Mesenchymal stem cell (in vitro differentiated cells and primary cell): Measurements from ENCODE around the gene BABAM2.

ENCODE experiments used
- DNase-seq: peaks from one replicate; pipeline ENCODE4 v3.0.0-alpha.2; 2013
- H2AFZ ChIP-seq: one replicate; pipeline ENCODE4 v1.6.1; 2013; ENCODE audit warnings: low read depth, mild to moderate bottlenecking, control low read depth, inconsistent platforms, low read length, moderate library complexity
- H2AK5ac ChIP-seq: 2 replicates; pipeline ENCODE4 v1.6.1; 2013; ENCODE audit warnings: low read length, moderate library complexity, mild to moderate bottlenecking, inconsistent platforms; ENCODE audit not compliant: severe bottlenecking
- H2BK120ac ChIP-seq: one replicate; pipeline ENCODE4 v1.6.1; 2013; ENCODE audit warnings: low read depth, mild to moderate bottlenecking, inconsistent platforms, low read length, moderate library complexity
- H2BK12ac ChIP-seq, 2 experiments: one replicate each; pipeline ENCODE4 v1.6.1; 2013; ENCODE audit warnings: inconsistent platforms in 2 of 2, low read length in 2 of 2, mild to moderate bottlenecking in 2 of 2, moderate library complexity in 2 of 2, control low read depth in 1 of 2
- H2BK15ac ChIP-seq: one replicate; pipeline ENCODE4 v1.6.1; 2013; ENCODE audit warnings: mild to moderate bottlenecking, low read depth, inconsistent platforms; ENCODE audit not compliant: poor library complexity, severe bottlenecking
- H2BK5ac ChIP-seq: 2 replicates; pipeline ENCODE4 v1.6.1; 2013; ENCODE audit warnings: low read depth, mild to moderate bottlenecking, low read length, control low read depth, inconsistent platforms; ENCODE audit not compliant: poor library complexity, severe bottlenecking
- H3K14ac ChIP-seq, 2 experiments: one replicate each; pipeline ENCODE4 v1.6.1; 2013; ENCODE audit warnings: inconsistent platforms in 2 of 2, low read length in 2 of 2, control low read depth in 1 of 2, mild to moderate bottlenecking in 1 of 2, moderate library complexity in 1 of 2
- H3K18ac ChIP-seq, 2 experiments: one replicate each; pipeline ENCODE4 v1.6.1; 2013; ENCODE audit warnings: inconsistent platforms in 2 of 2, low read length in 2 of 2, control low read depth in 1 of 2, low read depth in 1 of 2, mild to moderate bottlenecking in 1 of 2
- H3K23ac ChIP-seq, 2 experiments: one replicate each; pipeline ENCODE4 v1.6.1; 2013; ENCODE audit warnings: inconsistent platforms in 2 of 2, low read length in 2 of 2, mild to moderate bottlenecking in 2 of 2, moderate library complexity in 2 of 2, control low read depth in 1 of 2
- H3K27ac ChIP-seq: 2 replicates; pipeline ENCODE4 v1.5.1; 2013; ENCODE audit warnings: mild to moderate bottlenecking, moderate library complexity, low read length, control low read depth, inconsistent platforms; ENCODE audit not compliant: poor library complexity, severe bottlenecking
- H3K27me3 ChIP-seq, 2 experiments: 2 replicates each; pipeline versions ENCODE4 v1.6.1 to v1.7.0; 2013; ENCODE audit warnings: low read length in 2 of 2, mild to moderate bottlenecking in 2 of 2, moderate library complexity in 2 of 2, control low read depth in 1 of 2, inconsistent platforms in 1 of 2; ENCODE audit not compliant: control insufficient read depth in 1 of 2, insufficient read depth in 1 of 2
- H3K36me3 ChIP-seq, 2 experiments: 2 replicates each; pipeline versions ENCODE4 v1.6.1 to v1.7.0; 2013; ENCODE audit warnings: low read length in 2 of 2, control low read depth in 1 of 2, inconsistent platforms in 1 of 2, low read depth in 1 of 2, mild to moderate bottlenecking in 1 of 2; ENCODE audit not compliant: insufficient read depth in 2 of 2, control insufficient read depth in 1 of 2
- H3K4ac ChIP-seq, 2 experiments: one replicate each; pipeline ENCODE4 v1.6.1; 2013; ENCODE audit warnings: inconsistent platforms in 2 of 2, low read length in 2 of 2, mild to moderate bottlenecking in 2 of 2, moderate library complexity in 2 of 2, control low read depth in 1 of 2, low read depth in 1 of 2
- H3K4me1 ChIP-seq: 2 replicates; pipeline ENCODE4 v1.6.1; 2013; ENCODE audit warnings: low read depth, low read length, control low read depth; ENCODE audit not compliant: control insufficient read depth, insufficient read depth
- H3K4me2 ChIP-seq: 2 replicates; pipeline ENCODE4 v1.6.1; 2013; ENCODE audit warnings: low read length, mild to moderate bottlenecking, inconsistent platforms; ENCODE audit not compliant: poor library complexity, severe bottlenecking
- H3K4me3 ChIP-seq, 2 experiments: 2 replicates each; pipeline versions ENCODE4 v1.5.1 to v1.7.0; 2013; ENCODE audit warnings: low read length in 2 of 2, mild to moderate bottlenecking in 2 of 2, control low read depth in 1 of 2, low read depth in 1 of 2; ENCODE audit not compliant: insufficient read depth in 1 of 2
- H3K79me1 ChIP-seq: replicated peaks from 2 replicates; pipeline ENCODE4 v1.6.1; 2013; ENCODE audit warnings: mild to moderate bottlenecking, control low read depth, low read length, inconsistent platforms; ENCODE audit not compliant: poor library complexity, severe bottlenecking
- H3K9ac ChIP-seq: 2 replicates; pipeline ENCODE4 v1.7.0; 2013; ENCODE audit warnings: mild to moderate bottlenecking, low read length, moderate library complexity
- H3K9me3 ChIP-seq: 2 replicates; pipeline ENCODE4 v1.7.0; 2013; ENCODE audit warnings: mild to moderate bottlenecking, low read length; ENCODE audit not compliant: control insufficient read depth
- H4K8ac ChIP-seq: one replicate; pipeline ENCODE4 v1.6.1; 2013; ENCODE audit warnings: inconsistent platforms, mild to moderate bottlenecking, low read length, moderate library complexity
- H4K91ac ChIP-seq: one replicate; pipeline ENCODE4 v1.6.1; 2013; ENCODE audit warnings: mild to moderate bottlenecking, low read length, inconsistent platforms
- WGBS: methylation state at CpG from one replicate; pipeline ENCODE4 v1.1.7; 2013; ENCODE audit warnings: mixed read lengths; 5-methylcytosine and 5-hydroxymethylcytosine counted together

BABAM2 gene

GRCh38 chr2:27921424-27921823, 30.9 kb downstream of the BABAM2 start:
- Histone ChIP-seq H3K4me3 (no peak overlapping the region), H2AK5ac (no peak overlapping the region), H3K4ac (no peak overlapping the region), H2AFZ (no peak overlapping the region), H3K14ac (no peak overlapping the region), H3K4me2 (no peak overlapping the region), H4K8ac (no peak overlapping the region), H3K79me1 (peaks cover 20% of the 10 kb centered on the region), H2BK15ac (no peak overlapping the region), H2BK12ac (no peak overlapping the region), H3K36me3 (peaks cover 0 to 5% of the 10 kb centered on the region in 2 experiments), H3K9me3 (no peaks in the 10 kb centered on the region), H3K18ac (no peak overlapping the region), H3K27ac (peak overlapping the region; percentile 74), H2BK120ac (no peak overlapping the region), H3K4me1 (peaks cover 5% of the 10 kb centered on the region), H3K23ac (no peak overlapping the region), H3K9ac (no peak overlapping the region), H4K91ac (no peak overlapping the region), H2BK5ac (no peak overlapping the region), H3K27me3 (no peaks in the 10 kb centered on the region)
- WGBS = 100% methylated on average over 1 of the region's 2 CpGs
- DNase-seq = no peak

GRCh38 chr2:27921880-27922547, 31.5 kb downstream of the BABAM2 start:
- H4K8ac ChIP-seq = no peak overlapping the region
- no peak overlapping the region for H3K9ac ChIP-seq
- no peak overlapping the region for H3K14ac ChIP-seq
- no peak overlapping the region for H2AFZ ChIP-seq
- H3K9me3 ChIP-seq = no peaks in the 10 kb centered on the region
- H3K4me2 ChIP-seq = no peak overlapping the region
- H3K18ac ChIP-seq = no peak overlapping the region
- peak overlapping the region; percentile 74 for H3K27ac ChIP-seq
- no peak overlapping the region for H4K91ac ChIP-seq
- no peak overlapping the region for H3K4ac ChIP-seq
- no peak overlapping the region for H3K4me3 ChIP-seq
- no peak overlapping the region for H2BK12ac ChIP-seq
- H2BK5ac ChIP-seq = no peak overlapping the region
- H3K36me3 ChIP-seq = peaks cover 0 to 5% of the 10 kb centered on the region in 2 experiments
- no peak overlapping the region for H2BK15ac ChIP-seq
- 50% methylated on average over 2 of the region's 6 CpGs for WGBS
- H3K79me1 ChIP-seq = peaks cover 20% of the 10 kb centered on the region
- DNase-seq = no peak
- H2AK5ac ChIP-seq = no peak overlapping the region
- H3K27me3 ChIP-seq = no peaks in the 10 kb centered on the region
- H3K23ac ChIP-seq = no peak overlapping the region
- H3K4me1 ChIP-seq = peaks cover 5% of the 10 kb centered on the region
- no peak overlapping the region for H2BK120ac ChIP-seq

DNA sequence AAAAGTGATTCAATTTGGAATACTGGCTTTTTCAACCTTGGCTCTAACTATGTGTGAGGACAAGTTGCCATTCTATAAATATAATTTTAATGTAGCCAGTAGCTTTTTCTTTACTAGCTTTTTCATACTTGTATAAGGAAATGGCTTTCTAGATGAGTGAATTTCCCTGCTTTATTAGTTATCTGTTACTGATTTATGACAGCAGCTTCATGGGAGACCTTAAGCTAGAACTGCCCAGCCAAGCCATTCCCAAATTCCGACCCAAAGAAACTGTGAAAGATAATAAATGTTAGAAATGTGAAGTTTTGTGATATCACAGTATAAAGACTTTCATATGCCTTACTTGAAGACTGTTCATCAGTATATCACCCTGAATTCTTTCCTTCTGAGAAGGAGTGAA, 32.3 kb downstream of the BABAM2 start:
- Histone ChIP-seq H2BK12ac (no peak overlapping the region), H3K4me1 (peaks cover 5% of the 10 kb centered on the region), H3K4ac (no peak overlapping the region), H3K23ac (no peak overlapping the region), H2BK15ac (no peak overlapping the region), H3K27ac (peak overlapping the region; percentile 92), H3K4me3 (no peak overlapping the region), H2AFZ (no peak overlapping the region), H3K36me3 (peaks cover 0 to 5% of the 10 kb centered on the region in 2 experiments), H2BK5ac (no peak overlapping the region), H4K91ac (no peak overlapping the region), H3K14ac (no peak overlapping the region), H3K27me3 (no peaks in the 10 kb centered on the region), H2AK5ac (no peak overlapping the region), H3K9me3 (no peaks in the 10 kb centered on the region), H3K18ac (no peak overlapping the region), H2BK120ac (no peak overlapping the region), H3K4me2 (no peak overlapping the region), H3K79me1 (peaks cover 15% of the 10 kb centered on the region), H4K8ac (no peak overlapping the region), H3K9ac (no peak overlapping the region)
- no CpG with 5 or more reads among the region's 1 CpG for WGBS
- DNase-seq = no peak

- no peak overlapping the region for H3K27ac ChIP-seq
- H3K4me2 ChIP-seq = no peak overlapping the region
- 97% methylated on average over 4 of the region's 4 CpGs for WGBS
- H4K91ac ChIP-seq = no peak overlapping the region
- no peak overlapping the region for H3K23ac ChIP-seq
- peaks cover 5% of the 10 kb centered on the region for H3K4me1 ChIP-seq
- H3K9ac ChIP-seq = no peak overlapping the region
- H3K9me3 ChIP-seq = no peaks in the 10 kb centered on the region
- H2BK12ac ChIP-seq = no peak overlapping the region
- H2BK120ac ChIP-seq = no peak overlapping the region
- no peaks in the 10 kb centered on the region for H3K27me3 ChIP-seq
- H4K8ac ChIP-seq = no peak overlapping the region
- H3K14ac ChIP-seq = peak overlapping the region in 1 of 2 experiments; percentile 65
- H3K4ac ChIP-seq = no peak overlapping the region
- H3K4me3 ChIP-seq = no peak overlapping the region
- no peak overlapping the region for H2BK5ac ChIP-seq
- DNase-seq = no peak
- no peak overlapping the region for H2BK15ac ChIP-seq
- peaks cover 0 to 15% of the 10 kb centered on the region in 2 experiments for H3K36me3 ChIP-seq
- H3K79me1 ChIP-seq = peaks cover 21% of the 10 kb centered on the region
- H3K18ac ChIP-seq = no peak overlapping the region
- no peak overlapping the region for H2AFZ ChIP-seq
- H2AK5ac ChIP-seq = peak overlapping the region; percentile 94
These were observed 35.4 kb downstream of the BABAM2 start for GRCh38 chr2:27925766-27926472.
